Measurements from ENCODE around the gene GZF1. TPM values are rescaled to one million over a fixed set of nuclear protein-coding genes. Genes with fewer than 3 reads are reported as not detected.

The GZF1 gene
- total RNA-seq = 14.8 TPM
- long read RNA-seq, full-length matches to known transcripts = 8 of 12 reads
- long read RNA-seq, partial matches to known transcripts = 1 of 12 reads
- long read RNA-seq, other reads (novel, unspliced or antisense) = 3 of 12 reads

GRCh38 chr20:23361476-23362391 is at the start of gene GZF1:
GZF1 (plus strand) TSS chr20:23362182; CDS start chr20:23364384, 2,202 bp downstream.
- Histone ChIP-seq H3K27me3 (ENCODE audit: low read depth) (no peaks in the 10 kb centered on the region), H3K4me3 (peak within 1 kb of the TSS; percentile 81), H3K36me3 (peaks cover 17% of the 10 kb centered on the region), H3K4me1 (peaks cover 53% of the 10 kb centered on the region), H3K27ac (peak within 1 kb of the TSS; percentile 100), H3K9me3 (no peaks in the 10 kb centered on the region)
- no peak for TF ChIP-seq CTCF (IDR thresholded peaks at IDR 0.05)
- intact Hi-C loops (cut with DNase I) = no loop called here
- DNase-seq (peak; percentile 99), ATAC-seq (peak; percentile 94 to 95)

- ATAC-seq (no peak), DNase-seq (no peak)
- no peak for TF ChIP-seq CTCF (IDR thresholded peaks at IDR 0.05)
- intact Hi-C loops (cut with DNase I) = no loop called here
- H3K9me3 ChIP-seq = no peaks in the 10 kb centered on the region
- no peak overlapping the region for H3K4me3 ChIP-seq
- no peak overlapping the region for H3K27ac ChIP-seq
- H3K36me3 ChIP-seq = no peaks in the 10 kb centered on the region
- H3K27me3 ChIP-seq (ENCODE audit: low read depth) = no peaks in the 10 kb centered on the region
- H3K4me1 ChIP-seq = no peaks in the 10 kb centered on the region
Measured at GRCh38 chr20:23313271-23313670, 48.7 kb upstream of the GZF1 start.

- H3K4me1 ChIP-seq = no peaks in the 10 kb centered on the region
- H3K27ac ChIP-seq = no peak overlapping the region
- intact Hi-C loops (cut with DNase I) = no loop called here
- ATAC-seq (no peak), DNase-seq (no peak)
- H3K9me3 ChIP-seq = no peaks in the 10 kb centered on the region
- H3K36me3 ChIP-seq = no peaks in the 10 kb centered on the region
- H3K27me3 ChIP-seq (ENCODE audit: low read depth) = no peaks in the 10 kb centered on the region
- no peak for TF ChIP-seq CTCF (IDR thresholded peaks at IDR 0.05)
- H3K4me3 ChIP-seq = no peak overlapping the region
Measured at GRCh38 chr20:23314699-23315098, 47.3 kb upstream of the GZF1 start.

GRCh38 chr20:23315099-23315498 is 46.9 kb upstream of the GZF1 start:
- no peaks in the 10 kb centered on the region for H3K9me3 ChIP-seq
- intact Hi-C loops (cut with DNase I) = no loop called here
- no peak overlapping the region for H3K4me3 ChIP-seq
- ATAC-seq = peak in 1 of 2 donors; percentile 43
- no peaks in the 10 kb centered on the region for H3K36me3 ChIP-seq
- H3K4me1 ChIP-seq = no peaks in the 10 kb centered on the region
- no peak for TF ChIP-seq CTCF (IDR thresholded peaks at IDR 0.05)
- H3K27me3 ChIP-seq (ENCODE audit: low read depth) = no peaks in the 10 kb centered on the region
- DNase-seq = no peak
- H3K27ac ChIP-seq = no peak overlapping the region

GRCh38 chr20:23316626-23317025 is 45.4 kb upstream of the GZF1 start:
- Histone ChIP-seq H3K9me3 (no peaks in the 10 kb centered on the region), H3K4me1 (no peaks in the 10 kb centered on the region), H3K4me3 (no peak overlapping the region), H3K36me3 (no peaks in the 10 kb centered on the region), H3K27me3 (ENCODE audit: low read depth) (no peaks in the 10 kb centered on the region), H3K27ac (no peak overlapping the region)
- DNase-seq (no peak), ATAC-seq (no peak)
- no peak for TF ChIP-seq CTCF (IDR thresholded peaks at IDR 0.05)
- intact Hi-C loops (cut with DNase I) = no loop called here

All from lower lobe of right lung (tissue), 2 donors.